Measurements from ENCODE around the gene SKI.
A peak's percentile ranks its signal among the peaks of the same experiment; 100 is the strongest.

SKI gene

GRCh38 chr1:2267051-2267830, 39.1 kb downstream of the SKI start:
- no peak for DNase-seq

GRCh38 chr1:2267862-2268261, 39.7 kb downstream of the SKI start:
- DNase-seq, result no peak

GRCh38 chr1:2268285-2269056, 40.4 kb downstream of the SKI start:
- no peak for DNase-seq

GRCh38 chr1:2269193-2269921, 41.2 kb downstream of the SKI start:
- DNase-seq, result no peak

- no peak for DNase-seq
Observed at GRCh38 chr1:2269922-2270259, 41.8 kb downstream of the SKI start.

- DNase-seq, result no peak
Observed at GRCh38 chr1:2270260-2271100, 42.4 kb downstream of the SKI start.

- no peak for DNase-seq
Observed at GRCh38 chr1:2271211-2271721, 43.1 kb downstream of the SKI start.

- no peak for DNase-seq
Observed at GRCh38 chr1:2271841-2272655, 43.9 kb downstream of the SKI start.

- no peak for DNase-seq
Observed at GRCh38 chr1:2272686-2273400, 44.7 kb downstream of the SKI start.

- DNase-seq, result no peak
Observed at GRCh38 chr1:2273401-2274090, 45.4 kb downstream of the SKI start.

GRCh38 chr1:2274231-2274928, 46.3 kb downstream of the SKI start:
- no peak for DNase-seq

GRCh38 chr1:2274929-2275475, 46.9 kb downstream of the SKI start:
- no peak for DNase-seq

GRCh38 chr1:2275796-2276536, 47.8 kb downstream of the SKI start:
- peak; percentile 24 to 31 for DNase-seq

- DNase-seq, result no peak
Observed at GRCh38 chr1:2276803-2277580, 48.9 kb downstream of the SKI start.

GRCh38 chr1:2277741-2278488, 49.8 kb downstream of the SKI start:
- no peak for DNase-seq

- DNase-seq, result no peak
Observed at GRCh38 chr1:2278591-2279209, 50.6 kb downstream of the SKI start.
